Stimulated activated CD8-positive, alpha-beta memory T cell treated with anti-CD3 and anti-CD28 coated beads, Interleukin-7, amount 100 ng/mL, for 24 hours (primary cell): ENCODE results near the gene HOXA3.

ENCODE experiments used
- DNase-seq: peaks from one replicate; pipeline ENCODE4 v3.0.0-alpha.2; 2020; ENCODE audit warnings: low read depth

The HOXA3 gene

DNA sequence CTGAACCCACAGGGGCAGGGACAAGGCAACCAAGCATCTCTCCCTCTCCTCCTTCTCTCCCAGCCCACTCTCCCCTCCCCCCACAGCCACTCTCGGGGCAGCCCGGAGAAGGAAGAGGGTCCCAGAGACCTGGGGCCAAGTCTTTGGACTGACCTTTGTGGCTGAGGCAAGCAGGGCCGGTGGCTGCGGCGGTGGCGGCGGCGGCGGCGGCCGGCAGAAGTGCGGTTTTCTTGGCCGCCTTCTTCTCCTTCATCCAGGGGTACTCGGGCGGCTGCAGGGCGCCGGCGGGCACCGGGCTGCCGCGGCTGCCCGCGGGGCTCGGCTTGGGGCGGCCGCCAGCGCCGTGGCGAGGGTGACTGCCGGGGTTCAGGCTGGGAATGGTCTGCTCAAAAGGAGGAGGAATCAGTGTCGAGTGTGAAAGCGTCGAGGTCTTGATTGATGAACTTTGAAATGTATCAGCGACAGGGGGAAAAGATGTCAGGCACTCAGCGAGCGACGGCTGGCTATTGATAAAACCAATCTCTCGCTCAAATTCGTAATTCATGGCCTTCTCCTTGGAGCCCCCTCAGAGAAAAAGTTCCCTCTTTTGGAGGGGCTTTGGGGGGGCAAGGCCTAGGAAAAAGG, 50.3 kb downstream of the HOXA3 start:
- no peak for DNase-seq

DNA sequence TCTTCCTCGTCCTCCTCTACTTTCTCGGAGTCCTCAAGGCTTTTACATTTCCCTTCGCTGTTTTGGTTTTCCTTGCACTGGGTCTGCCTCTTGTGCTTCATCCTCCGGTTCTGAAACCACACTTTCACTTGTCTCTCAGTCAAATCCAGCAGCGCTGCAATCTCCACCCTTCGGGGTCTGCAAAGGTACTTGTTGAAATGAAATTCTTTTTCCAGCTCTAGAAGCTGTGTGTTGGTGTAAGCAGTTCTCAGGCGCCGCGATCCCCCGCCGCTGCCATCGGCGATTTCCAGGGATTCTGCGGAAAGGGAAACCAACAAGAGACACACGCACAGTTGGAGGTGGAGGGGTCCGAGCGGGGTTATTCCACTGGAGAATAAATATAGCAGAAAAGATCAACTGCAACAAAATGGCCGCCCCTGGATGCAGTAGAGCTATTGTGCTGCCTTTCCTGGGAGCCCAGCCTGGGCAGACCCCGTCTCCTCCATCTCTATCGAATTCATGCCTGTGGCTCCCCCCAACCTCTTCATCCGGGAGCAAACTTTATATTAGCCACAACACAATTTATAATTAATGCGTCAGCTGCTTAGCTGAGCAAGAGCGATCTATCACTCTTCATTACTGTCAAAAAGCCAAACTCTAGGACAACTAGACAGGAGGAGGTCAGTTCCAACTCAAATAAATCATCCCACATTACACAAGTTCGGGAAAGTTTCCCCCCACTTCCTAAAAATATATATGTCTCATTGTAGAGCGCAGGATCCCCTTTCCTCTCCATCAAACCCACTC, 51.0 kb downstream of the HOXA3 start:
- DNase-seq, result no peak

DNA sequence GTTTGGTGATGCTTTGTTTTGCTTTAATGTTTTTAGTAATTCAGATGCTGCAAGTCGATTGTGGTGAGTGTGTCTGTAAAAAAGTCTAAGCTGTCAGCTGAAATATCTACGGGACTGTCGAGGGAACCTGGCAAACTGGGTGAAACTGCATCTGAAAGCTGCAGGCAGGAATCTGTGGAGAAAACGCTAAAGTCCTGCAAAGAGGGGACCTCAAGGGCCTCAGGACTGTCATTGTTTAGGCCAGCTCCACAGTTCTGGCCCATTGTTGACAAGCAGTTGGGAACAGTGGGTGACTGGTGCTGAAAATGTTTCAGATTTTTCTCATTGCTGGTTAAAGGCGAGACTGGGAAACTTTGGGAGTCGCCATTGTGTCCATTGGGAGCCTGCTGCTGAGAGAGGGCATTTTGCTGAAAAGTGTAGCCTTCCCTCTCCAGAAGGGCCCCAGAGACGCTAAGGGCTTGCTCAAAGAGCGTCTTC, 51.7 kb downstream of the HOXA3 start:
- no peak for DNase-seq

DNA sequence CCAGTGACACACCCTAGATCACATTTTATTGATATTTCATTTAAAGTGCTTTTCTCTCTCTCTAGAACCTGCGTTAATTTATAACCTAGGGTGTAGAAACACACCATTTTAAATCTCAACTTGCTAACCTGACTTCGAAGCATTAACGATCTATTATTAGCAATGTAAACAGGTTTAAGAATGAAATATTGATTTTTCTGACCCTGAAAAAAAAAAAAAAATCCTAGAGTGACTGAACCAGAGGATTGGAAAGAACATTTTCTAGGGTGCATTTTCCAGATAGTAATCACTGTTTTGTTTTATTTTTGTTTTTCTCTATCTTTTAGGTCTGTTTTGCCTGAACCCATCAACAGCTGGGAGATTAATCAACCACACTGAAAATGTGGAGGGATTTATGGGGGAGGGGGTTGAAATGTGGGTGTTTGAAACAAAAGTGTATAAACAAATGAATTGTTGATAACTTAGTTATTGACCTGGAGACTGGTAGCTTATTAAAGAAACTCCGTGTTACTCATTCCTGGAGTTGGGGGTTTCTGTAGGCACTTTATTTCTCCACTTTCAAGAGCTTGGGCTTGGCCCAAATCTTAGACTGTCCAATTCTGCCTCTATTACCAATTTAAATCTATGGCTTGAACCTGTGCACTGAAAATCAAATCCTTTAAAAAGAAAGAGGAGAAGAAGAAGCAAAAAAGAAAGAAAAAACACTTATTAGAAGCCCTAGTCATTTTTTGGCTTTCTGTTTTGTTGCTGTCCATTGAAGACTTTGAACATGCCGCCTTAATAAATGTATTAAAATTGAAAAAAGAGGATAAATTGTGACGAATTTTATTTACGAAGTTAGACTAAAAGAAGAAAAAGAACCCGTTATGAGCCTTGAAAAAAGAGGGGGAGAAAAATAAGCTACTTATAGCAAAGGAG, 52.7 kb downstream of the HOXA3 start:
- DNase-seq, result no peak

DNA sequence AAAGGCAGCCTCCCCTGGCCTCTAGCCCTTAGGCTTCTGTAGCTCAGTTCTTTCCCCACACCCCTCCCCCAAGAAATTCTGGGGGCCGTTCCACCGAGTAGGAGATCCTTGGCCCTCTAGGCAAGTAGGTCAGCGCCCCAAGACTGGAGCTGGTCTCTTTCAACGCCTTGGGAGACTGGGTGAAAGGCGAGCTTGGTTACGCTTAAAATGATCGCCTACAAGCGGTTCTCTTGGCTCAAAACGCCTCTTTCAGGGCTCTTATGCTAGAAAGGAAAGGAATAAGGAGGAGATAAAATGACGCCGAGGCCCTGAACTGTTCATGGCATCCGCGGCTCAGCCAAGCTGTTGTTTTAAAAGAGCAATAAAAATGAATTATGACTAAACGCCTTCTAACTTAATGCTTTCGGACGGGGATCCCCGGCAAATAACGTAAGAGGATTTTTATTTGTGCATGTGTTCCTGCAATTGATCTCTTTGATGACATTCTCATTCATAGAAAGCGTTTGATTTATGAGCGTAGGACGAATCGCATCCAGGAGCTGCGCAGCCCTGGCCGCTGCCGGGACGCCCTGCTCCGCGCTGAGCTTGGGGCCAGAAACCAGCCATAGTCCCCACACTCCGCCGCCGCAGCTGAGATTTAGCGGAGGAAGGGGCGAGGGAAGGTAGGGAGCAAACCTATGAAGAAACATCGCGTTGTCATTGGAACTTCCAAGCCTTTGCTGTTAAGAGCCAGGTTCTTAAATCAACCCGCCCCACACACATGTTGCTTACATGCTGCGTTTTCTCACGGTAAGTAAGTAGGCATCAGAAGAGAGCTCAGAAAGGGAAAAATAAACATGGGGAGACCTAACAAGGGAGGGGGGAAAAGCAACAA, 53.6 kb downstream of the HOXA3 start:
- DNase-seq, result no peak

DNA sequence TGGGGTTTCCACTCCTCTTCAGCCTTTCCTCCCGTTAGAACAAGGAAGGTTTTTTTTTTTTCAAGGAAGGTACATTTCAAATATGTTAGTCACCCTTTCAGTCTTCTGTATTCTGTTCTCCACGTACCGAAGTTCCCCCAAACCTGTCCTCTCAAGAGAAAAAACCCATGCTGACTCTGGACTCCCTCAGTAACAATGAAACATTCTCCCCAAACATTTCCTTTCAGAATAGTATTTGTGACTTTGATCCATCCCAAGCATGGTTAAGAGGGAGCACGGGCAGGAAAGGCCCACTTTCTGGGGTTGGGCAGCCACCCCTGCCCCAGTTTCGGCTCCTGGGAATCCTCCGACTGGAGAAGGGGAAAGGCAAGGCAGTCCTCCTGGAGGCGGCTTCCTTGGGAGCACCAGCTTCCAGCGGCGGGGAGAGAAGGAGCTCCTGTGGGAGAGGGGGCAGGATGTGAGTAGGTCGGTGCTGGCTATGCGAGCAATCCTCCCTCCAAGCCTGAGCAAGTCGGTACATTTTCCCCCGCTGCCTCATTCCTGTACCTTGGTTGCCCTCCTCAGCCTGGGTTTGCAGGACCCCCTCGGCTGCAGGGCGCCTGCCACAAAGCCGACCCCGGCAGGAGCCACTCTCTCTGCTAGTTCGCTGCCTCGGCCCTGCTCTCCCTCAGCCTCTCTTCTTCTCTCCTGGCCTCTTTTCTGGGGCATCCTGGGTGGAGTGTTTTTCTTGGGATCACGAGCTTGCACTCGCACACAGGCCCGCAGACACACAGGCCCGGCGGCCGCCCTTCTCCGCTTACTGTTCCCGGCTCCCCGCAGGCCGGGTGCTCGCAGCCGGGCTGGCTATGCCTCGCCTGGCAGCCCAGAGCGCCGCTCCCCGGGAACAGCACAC, 54.5 kb downstream of the HOXA3 start:
- no peak for DNase-seq

DNA sequence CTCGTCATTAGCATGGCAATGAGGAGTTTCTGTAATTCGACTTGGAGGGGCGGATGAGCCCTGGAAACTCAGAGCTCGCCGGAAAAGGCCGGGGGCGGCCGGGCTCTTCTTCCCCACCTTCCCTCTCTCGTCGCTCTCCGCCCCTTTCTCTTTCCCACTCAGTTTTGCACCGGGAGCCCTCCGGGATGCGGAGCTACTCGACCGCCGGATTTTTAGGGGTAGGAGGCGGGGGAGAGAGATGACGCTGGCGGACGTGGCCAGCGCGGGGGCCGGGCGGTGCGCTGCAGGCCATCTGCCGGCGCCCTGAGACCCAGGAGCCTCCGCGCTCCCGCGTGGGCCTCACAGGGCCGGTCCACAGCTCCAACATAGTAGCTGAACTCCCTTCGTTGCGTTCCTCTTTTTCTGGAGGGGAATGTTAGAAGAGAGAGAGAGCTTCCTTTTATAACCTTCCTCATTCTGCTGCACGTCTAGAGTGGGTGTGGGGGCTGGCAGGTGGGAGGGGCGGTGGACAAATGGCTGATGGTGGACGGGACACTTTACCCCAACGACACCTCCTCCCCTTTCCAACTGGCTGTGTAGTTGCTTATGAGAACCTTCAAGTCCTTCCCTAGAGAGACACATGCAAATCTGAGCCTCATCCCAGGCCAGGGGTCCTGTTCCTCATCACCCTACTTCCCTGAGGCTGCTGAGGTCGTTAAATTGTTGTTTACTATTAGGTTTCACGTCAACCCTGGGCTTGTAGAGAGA, 55.4 kb downstream of the HOXA3 start:
- no peak for DNase-seq

DNA sequence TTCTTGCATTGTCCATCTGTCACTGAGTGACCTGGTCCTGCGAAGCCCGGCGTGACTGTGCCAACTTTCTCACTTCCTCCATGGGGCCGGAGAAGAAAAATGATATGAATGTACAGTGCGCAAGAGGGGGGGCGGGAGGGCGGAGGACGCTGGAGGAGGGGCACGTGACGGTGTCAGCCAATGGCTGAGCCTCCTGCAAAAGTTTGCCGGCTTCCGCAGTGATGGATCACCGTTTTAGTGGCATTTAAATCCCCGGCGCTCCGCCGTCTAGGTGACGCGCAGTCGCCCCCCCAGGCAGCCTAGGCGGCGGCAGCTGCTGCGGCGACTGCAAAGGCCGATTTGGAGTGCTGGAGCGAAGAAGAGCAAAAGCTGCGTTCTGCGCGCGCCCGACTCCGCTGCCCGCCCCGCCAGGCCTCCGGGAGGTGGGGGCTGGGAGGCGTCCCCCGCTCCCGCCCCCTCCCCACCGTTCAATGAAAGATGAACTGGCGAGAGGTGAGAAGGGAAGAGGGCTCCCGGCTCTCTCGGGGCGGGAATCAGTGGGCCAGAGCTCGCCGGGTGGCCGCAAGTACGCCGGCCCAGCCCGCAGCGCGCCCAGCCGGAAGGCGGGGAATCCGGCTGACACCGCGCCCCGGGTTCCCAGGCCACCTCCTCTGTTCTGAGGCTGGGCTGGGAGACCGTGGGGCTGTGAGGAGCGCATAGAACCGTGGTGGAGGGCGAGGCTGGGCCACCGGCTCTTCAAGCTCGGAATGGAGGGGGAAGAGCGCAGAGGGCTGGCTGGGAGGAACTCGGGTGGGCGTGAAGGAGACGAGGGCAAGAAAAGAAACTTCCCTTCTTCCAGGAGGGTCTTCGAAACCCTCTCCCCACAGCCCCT, 56.3 kb downstream of the HOXA3 start, which contains the start of gene HOXA1:
TSS of gene HOXA1 (minus strand) at position 104 of the 871 bp plus-strand sequence. CDS start at position 16, 88 bp downstream.
- peak; percentile 40 for DNase-seq

DNA sequence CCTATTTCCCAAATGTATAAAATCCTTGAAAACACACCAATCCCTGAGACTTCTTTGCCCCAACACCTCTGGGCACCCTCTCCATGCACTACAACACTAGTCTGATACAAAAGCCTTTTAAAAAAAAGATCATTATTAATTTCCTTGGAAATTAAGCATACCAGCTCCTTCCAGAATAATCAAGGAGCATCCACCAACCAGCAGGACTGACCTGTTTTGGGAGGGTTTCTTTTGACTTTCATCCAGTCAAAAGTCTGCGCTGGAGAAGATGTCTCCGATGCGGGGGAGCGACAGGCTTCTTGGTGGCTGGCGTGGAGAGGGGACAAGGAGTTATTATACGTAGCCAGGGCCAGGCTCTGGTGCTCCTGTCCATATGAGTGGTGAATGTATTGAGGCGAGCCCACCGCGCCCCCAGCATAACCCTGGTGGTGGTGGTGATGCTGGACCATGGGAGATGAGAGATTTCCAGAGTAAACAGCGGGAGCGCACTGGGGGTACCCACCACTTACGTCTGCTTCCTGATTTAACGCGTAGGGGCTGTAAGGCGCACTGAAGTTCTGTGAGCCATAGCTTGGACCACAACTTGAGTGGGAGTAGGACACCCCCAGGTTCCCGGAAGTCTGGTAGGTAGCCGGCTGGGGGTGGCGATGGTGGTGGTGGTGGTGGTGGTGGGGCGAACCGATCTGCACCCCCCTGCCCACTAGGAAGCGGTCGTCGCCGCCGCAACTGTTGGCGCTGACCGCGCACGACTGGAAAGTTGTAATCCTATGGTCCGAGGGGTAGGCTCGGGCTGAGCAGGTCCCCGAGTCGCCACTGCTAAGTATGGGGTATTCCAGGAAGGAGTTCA, 57.1 kb downstream of the HOXA3 start:
- DNase-seq, result no peak

DNA sequence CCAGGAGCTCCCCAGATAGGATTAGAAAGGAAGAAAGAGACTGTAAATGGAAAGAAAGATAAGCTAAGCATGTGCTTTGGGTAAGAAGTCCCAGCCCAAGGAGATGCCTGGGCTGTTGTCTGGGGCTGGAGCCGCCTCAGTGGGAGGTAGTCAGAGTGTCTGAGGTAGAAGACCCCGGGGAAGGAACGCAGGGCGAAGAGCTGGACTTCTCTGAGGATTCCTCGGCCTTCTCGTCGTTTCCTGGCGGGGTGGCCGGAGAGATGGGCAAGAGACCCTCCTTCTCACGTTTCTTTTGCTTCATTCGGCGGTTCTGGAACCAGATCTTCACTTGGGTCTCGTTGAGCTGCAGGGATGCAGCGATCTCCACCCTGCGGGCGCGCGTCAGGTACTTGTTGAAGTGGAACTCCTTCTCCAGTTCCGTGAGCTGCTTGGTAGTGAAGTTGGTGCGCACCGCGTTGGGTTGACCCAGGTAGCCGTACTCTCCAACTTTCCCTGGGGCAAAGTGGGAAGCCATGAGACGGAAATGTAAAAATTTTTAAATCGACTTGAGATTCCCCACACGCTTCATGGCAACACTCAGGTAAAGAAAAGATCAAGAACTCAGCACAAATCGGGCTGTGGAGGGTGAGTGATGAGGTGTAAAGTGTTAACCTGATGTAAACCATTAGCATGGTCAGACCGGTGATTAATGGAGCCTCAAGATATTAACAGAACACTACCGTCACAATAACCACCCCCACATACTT, 57.9 kb downstream of the HOXA3 start:
- no peak for DNase-seq

DNA sequence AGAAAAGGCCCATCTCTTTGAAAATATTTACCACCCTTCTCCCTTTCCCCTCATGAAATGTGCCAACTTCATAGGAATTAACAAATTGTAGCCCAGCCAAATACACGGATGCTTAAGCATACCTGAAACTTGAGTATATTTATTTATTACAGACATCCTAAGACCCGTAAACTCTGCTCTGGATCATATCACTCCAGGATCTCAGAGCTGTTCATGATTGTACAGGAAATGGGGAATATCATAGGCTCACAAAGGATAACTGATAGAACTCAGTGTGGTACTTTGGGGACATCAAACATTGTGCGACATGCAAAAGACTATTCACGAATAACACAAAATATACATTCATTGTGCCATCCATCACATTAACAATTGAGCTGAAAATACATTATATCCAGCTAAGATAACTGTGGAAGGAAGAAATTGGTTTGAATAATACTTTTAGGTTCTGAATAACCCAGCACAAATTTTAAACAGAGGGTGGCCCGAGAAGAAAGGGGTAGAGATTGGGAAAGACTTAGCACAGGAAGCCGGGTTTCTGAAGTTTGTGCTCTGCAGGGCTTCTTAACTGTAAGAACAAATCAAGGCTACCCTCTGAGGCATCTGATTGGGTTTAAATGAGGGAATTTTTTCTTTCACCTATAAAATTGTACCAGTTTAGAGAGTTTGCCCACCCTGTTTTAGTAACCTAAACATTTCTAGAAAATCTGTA, 59.0 kb downstream of the HOXA3 start:
- no peak for DNase-seq

DNA sequence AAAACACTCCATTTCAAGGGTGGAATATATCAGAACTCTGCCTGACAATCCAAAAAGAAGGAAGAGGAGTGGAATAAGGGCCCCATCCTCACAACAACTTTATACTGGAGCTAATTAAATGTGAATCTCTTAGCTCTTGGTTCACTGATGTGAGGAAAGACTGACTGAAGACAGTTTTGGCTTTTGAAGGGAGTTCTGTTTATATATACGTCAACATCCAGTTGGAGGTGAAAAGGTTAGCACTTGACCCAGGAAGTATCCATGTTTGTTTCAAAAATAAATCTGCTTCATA, 59.6 kb downstream of the HOXA3 start:
- DNase-seq, result no peak

DNA sequence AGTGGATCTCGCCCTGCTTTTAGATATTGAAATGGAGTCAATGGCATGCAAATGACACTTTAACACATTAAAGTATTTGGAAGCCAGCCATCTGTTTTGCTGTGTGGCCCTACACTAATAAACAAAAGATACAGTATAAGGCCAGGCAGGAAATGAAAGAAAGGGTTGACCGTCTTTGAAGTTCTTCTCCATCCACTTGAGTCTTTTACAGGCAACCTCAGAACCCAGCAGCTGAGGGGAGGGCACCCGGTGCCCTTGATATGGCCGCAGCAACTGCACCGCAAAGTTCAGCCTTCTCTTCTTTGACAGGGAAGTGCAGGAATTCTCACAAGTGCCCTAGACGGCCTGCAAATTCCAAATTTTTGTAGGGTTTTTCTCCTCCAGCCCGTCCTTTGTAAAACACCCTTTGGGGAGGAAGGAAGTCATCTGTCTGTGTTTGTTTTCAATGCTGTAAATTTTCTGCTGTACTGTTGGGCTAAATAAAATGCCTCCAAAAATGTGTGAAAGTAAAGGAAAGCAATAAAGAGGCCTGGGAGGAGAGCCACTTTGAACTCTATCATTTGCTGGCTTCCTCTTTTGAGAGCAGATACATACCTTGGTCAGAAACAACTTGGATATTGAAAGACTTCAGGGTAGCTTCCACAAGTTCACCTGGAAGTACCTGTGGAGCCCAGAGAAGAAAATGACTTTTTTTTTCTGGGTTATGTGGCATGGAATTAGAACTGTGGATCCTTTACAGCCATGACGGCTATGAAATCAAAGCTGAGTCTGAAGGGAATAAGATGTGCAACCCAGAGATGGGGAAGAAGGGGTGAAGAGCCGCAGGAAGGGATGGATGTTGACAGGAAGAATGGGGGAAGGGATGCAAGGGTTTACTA, 60.2 kb downstream of the HOXA3 start:
- no peak for DNase-seq

DNA sequence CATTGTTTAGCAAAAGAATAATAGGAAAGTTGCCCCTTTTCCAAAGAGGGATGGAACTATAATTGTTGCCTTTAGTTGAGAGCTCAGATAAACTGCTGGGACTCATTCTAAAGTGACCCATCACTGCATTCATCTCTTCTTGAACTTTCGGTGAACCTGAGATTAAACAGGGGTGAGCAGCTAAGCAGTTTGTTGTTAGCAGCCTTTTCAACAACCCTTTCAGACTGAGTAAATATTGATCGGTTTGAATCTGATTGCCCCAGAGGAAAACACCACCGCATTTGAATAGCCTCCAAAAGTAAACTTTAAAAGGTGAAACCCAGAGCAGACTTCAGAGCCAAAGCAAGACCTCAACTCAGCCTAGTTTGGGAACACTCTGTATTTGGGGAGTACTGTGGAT, 61.3 kb downstream of the HOXA3 start:
- no peak for DNase-seq
